GM06990 (cell line): ENCODE measurements around the gene FAM124A.
A peak's percentile ranks its signal among the peaks of the same experiment; 100 is the strongest.

Experiments used
- DNase-seq: peaks from one replicate; pipeline ENCODE4 v3.0.0-alpha.2; 2011; ENCODE audit not compliant: insufficient read length; ENCODE audit errors: extremely low read depth
- H3K27me3 ChIP-seq: replicated peaks from 2 replicates; pipeline ENCODE4 v1.6.0; 2011; ENCODE audit warnings: low read length; ENCODE audit not compliant: control insufficient read depth, insufficient read depth
- H3K36me3 ChIP-seq: 2 replicates; pipeline ENCODE4 v1.5.1; 2011; ENCODE audit warnings: low read length; ENCODE audit not compliant: control insufficient read depth, insufficient read depth
- H3K4me3 ChIP-seq: replicated peaks from 2 replicates; pipeline ENCODE4 v1.5.1; 2011; ENCODE audit warnings: low read depth, mild to moderate bottlenecking, control low read depth, low read length
- TF ChIP-seq, protein P1 (sequence below): IDR thresholded peaks from 2 replicates; pipeline ENCODE4 v1.5.1; 2011; ENCODE audit warnings: low read length, control low read depth, mild to moderate bottlenecking, inconsistent platforms; ENCODE audit not compliant: insufficient read depth, poor library complexity, severe bottlenecking

FAM124A gene

DNA sequence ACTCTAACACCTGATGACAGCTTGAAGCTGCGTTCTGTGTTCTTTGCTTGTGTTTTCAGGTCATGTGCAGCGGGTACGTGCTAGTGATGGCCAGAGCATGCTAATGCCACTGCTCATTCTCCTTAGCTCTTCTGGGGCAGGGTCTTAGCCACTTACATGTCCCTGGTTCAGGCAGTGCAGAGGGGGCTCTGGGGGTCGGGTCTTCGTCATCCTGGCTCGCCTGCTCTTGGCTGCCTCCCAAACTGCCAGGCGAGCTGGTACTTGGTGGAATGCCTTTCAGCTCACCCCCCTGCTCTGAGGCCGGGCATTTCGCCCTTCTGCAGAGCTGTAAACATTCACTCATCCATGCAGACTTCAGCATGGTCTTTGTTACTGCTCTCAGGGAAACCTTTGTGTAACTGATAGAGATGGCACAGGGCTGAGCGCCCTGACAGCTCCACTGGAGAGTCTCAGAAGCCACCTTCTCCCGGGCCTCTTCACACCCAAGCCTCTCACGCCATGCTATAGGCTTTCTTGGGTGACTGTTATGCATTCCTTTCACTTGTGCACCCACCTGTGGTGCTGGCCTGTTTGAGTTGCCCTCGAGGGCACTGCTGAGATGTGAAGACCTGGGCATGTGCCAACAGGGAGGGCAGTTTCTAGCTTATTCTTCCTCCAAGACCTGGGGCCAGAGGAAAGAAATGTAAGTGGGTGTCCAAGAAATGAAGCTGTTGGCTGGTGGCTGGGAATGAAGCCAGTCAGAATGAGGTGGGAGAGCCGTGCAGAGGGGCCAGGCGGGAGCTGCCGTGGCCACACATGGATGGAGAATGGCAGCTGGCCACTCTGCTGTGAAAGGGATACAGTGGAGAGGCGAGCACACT is 24.4 kb downstream of the FAM124A start:
- no peak for DNase-seq
- Histone ChIP-seq H3K4me3 (no peak overlapping the region), H3K36me3 (no peaks in the 10 kb centered on the region), H3K27me3 (peaks cover 2% of the 10 kb centered on the region; the same call in 1 of the 2 replicates)
- TF ChIP-seq, protein P1, sequence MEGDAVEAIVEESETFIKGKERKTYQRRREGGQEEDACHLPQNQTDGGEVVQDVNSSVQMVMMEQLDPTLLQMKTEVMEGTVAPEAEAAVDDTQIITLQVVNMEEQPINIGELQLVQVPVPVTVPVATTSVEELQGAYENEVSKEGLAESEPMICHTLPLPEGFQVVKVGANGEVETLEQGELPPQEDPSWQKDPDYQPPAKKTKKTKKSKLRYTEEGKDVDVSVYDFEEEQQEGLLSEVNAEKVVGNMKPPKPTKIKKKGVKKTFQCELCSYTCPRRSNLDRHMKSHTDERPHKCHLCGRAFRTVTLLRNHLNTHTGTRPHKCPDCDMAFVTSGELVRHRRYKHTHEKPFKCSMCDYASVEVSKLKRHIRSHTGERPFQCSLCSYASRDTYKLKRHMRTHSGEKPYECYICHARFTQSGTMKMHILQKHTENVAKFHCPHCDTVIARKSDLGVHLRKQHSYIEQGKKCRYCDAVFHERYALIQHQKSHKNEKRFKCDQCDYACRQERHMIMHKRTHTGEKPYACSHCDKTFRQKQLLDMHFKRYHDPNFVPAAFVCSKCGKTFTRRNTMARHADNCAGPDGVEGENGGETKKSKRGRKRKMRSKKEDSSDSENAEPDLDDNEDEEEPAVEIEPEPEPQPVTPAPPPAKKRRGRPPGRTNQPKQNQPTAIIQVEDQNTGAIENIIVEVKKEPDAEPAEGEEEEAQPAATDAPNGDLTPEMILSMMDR: no peak

- TF ChIP-seq, protein P1: no peak
- H3K4me3 ChIP-seq: no peak overlapping the region
- peaks cover 2% of the 10 kb centered on the region; the same call in 1 of the 2 replicates for H3K27me3 ChIP-seq
- DNase-seq: no peak
- H3K36me3 ChIP-seq: no peaks in the 10 kb centered on the region
These were observed 27.1 kb downstream of the FAM124A start for GRCh38 chr13:51249255-51249654.

- TF ChIP-seq, protein P1: peak; percentile 54
- H3K36me3 ChIP-seq: no peaks in the 10 kb centered on the region
These were observed 27.9 kb downstream of the FAM124A start for GRCh38 chr13:51249770-51250741.

DNA sequence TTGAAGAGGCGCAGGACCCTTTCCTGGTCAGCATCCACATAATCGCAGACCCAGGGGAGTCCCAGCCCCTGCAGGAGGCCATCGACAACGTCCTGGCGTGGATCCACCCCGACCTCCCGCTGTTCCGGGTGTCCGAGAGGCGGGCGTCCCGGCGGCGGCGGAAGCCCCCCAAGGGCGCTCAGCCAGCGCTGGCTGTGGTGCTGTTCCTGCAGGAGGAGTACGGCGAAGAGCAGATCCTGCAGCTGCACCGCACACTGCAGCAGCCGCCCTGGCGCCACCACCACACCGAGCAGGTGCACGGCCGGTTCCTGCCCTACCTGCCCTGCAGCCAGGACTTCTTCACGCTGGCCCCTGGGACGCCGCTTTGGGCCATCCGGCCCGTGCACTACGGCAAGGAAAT is 29.3 kb downstream of the FAM124A start:
- no peaks in the 10 kb centered on the region for H3K36me3 ChIP-seq
- no peak overlapping the region for H3K4me3 ChIP-seq
- DNase-seq: no peak
- TF ChIP-seq, protein P1: no peak
- H3K27me3 ChIP-seq: peaks cover 2% of the 10 kb centered on the region; the same call in 1 of the 2 replicates

More at GRCh38 chr13:51249770-51250741, 27.9 kb downstream of the FAM124A start:
- Histone ChIP-seq H3K4me3 (no peak overlapping the region), H3K27me3 (peaks cover 2% of the 10 kb centered on the region; the same call in 1 of the 2 replicates)
- DNase-seq: no peak

DNA sequence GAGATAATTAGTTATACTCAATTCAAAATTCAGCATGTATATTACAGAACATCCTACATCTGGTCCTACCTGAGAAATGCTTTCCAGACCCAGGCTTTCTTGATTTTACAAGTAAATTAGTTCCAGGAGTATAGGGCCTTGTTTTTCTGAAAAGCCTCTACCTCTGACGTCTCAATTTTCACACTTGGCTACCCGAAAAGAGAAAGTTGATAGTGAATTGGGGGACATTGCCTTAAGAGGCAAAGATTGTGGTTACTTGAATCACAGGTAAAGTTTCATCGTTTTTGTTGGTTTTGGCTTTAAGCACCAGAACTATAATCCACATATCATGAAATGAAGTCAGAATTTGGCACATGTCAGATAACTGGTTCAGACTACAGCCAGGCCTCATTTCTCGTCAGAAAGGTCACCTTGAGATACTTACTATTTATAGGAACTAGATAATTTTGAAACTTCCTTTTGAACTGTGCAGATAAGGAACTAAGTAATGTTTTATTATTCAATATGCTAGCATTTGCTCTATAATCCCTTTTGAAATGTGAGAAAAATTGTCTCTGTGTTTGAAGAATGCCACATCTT is 30.8 kb downstream of the FAM124A start:
- Histone ChIP-seq H3K36me3 (no peaks in the 10 kb centered on the region), H3K27me3 (no peaks in the 10 kb centered on the region), H3K4me3 (no peak overlapping the region)
- DNase-seq: peak; percentile 12
- TF ChIP-seq, protein P1: no peak
